22Rv1 (cell line): ENCODE data around the gene GAREM1.

ENCODE experiments used
- CTCF ChIP-seq: fragments of 450-650 bp; IDR thresholded peaks from 2 replicates; pipeline ENCODE4 v1.5.1; 2017; ENCODE audit warnings: mild to moderate bottlenecking
- ZFX ChIP-seq: fragments of 450-650 bp; IDR thresholded peaks from 2 replicates; pipeline ENCODE4 v1.6.1; 2017; ENCODE audit warnings: antibody characterized with exemption, borderline replicate concordance

- TF ChIP-seq CTCF (no peak), ZFX (no peak)
Observed at GRCh38 chr18:32301361-32301760, 169.3 kb downstream of the GAREM1 start.
